Activated T-helper 1 cell treated with anti-CD3 and anti-CD28 coated beads, Interleukin-2, amount 50 U/mL, for 16 hours (primary cell): ENCODE measurements around the gene SDK1.
"Not testable (repeated sequence)": the region's sequence is repeated elsewhere in the genome, so short reads cannot be mapped to it uniquely, and the experiment has no call there.

Experiments
- DNase-seq, 2 donors: peaks; one replicate each; pipeline ENCODE4 v3.0.0-alpha.2; 2020; ENCODE audit warnings: low read depth in 1 of 2, low spot score in 1 of 2

The SDK1 gene

GRCh38 chr7:3721422-3721821 lies 420.4 kb downstream of the SDK1 start:
- DNase-seq, result no peak

- DNase-seq, result no peak
Observed at GRCh38 chr7:3722396-3722922, 421.4 kb downstream of the SDK1 start.

- DNase-seq, result no peak
Observed at GRCh38 chr7:3725155-3726059, 424.4 kb downstream of the SDK1 start.

- no peak for DNase-seq
Observed at GRCh38 chr7:3730276-3730675, 429.2 kb downstream of the SDK1 start.

- no peak for DNase-seq
Observed at GRCh38 chr7:3732395-3733005, 431.4 kb downstream of the SDK1 start.

- no peak for DNase-seq
Observed at GRCh38 chr7:3733541-3734140, 432.6 kb downstream of the SDK1 start.

GRCh38 chr7:3738964-3739363 lies 437.9 kb downstream of the SDK1 start:
- DNase-seq, result no peak

- DNase-seq, result no peak
Observed at GRCh38 chr7:3739983-3740382, 438.9 kb downstream of the SDK1 start.

- DNase-seq, result no peak
Observed at GRCh38 chr7:3747467-3747866, 446.4 kb downstream of the SDK1 start.

GRCh38 chr7:3748389-3748788 lies 447.3 kb downstream of the SDK1 start:
- DNase-seq, result no peak

GRCh38 chr7:3753868-3754267 lies 452.8 kb downstream of the SDK1 start:
- DNase-seq, result no peak

- DNase-seq, result no peak
Observed at GRCh38 chr7:3754493-3755341, 453.7 kb downstream of the SDK1 start.

- not testable (repeated sequence) for DNase-seq
Observed at GRCh38 chr7:3755778-3756453, 454.9 kb downstream of the SDK1 start.

GRCh38 chr7:3757059-3757458 lies 456.0 kb downstream of the SDK1 start:
- DNase-seq, result no peak

GRCh38 chr7:3760651-3761050 lies 459.6 kb downstream of the SDK1 start:
- DNase-seq, result no peak

GRCh38 chr7:3762146-3762831 lies 461.2 kb downstream of the SDK1 start:
- no peak for DNase-seq

GRCh38 chr7:3767917-3768777 lies 467.1 kb downstream of the SDK1 start:
- no peak for DNase-seq

- no peak for DNase-seq
Observed at GRCh38 chr7:3771906-3772305, 470.9 kb downstream of the SDK1 start.

GRCh38 chr7:3778345-3778744 lies 477.3 kb downstream of the SDK1 start:
- no peak for DNase-seq
